Cardiac septum (tissue), 1 donor: ENCODE data around the gene LILRA5. TPM values are rescaled to one million over a fixed set of nuclear protein-coding genes. Genes with fewer than 3 reads are reported as not detected.
"Not testable (repeated sequence)": the region's sequence is repeated elsewhere in the genome, so short reads cannot be mapped to it uniquely, and the experiment has no call there.

ENCODE experiments used
- DNase-seq: peaks from one replicate; pipeline ENCODE4 v3.0.0-alpha.2; 2020; ENCODE audit warnings: low spot score
- intact Hi-C: fragments of 100-400 bp; cut with DNase I; formaldehyde crosslinking; loops from one replicate; pipeline ENCODE4 v1.14.0; 2022
- total RNA-seq: library from RNA; stranded (reverse); fragmentation: NEBNext Ultra II Directional; extraction: Animal tissue kit (Norgen Biotek cat#: 25700); gene quantifications from one replicate; pipeline ENCODE4 v1.2.1, GENCODE V29; 2021
- donor health status: DM: no; HTN: no; CAD: no.

Gene LILRA5
- total RNA-seq, 1 donor from 2014 or later: 2.1 TPM

DNA sequence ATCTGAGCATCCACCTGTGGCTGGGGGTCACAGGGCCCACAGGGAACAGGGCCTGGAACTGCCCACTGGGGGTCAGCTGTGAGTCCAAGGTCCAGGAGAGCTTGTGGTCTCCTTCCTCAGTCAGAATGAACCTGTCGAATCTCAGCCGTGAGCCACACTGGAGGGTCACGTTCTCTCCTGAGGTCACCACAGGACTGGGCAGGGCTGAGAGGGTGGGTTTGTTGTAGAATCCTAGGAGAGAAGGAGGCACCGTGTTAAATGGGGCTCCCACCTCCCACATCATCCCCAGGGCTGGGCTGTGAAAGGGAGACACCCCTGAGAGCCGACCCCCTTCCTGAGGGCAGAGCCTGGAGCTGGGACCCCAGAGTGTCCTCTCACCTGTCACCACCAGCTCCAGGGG, 1.5 kb downstream of the LILRA5 start:
- no peak for DNase-seq
- intact Hi-C loops: no loop called here

DNA sequence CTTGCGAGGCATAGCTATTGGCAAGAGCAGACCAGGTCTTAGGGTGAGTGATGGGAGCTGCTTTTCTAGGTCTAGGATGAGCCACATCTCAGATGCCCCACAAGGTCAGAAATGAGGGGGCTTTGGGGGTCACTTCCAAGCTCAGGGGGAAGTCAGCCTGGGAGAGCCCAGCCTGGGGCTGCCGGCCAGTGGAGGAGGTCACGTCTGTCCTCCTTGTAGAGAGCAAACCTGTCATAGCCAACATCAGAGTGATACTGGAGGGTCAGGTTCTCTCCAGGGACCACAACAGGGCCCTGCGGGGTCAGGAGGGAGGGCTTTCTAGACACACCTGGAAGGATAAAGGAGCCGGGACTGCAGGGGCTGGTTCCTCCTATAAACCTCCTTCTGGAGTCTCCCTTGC, 2.4 kb downstream of the LILRA5 start:
- intact Hi-C loops: no loop called here
- no peak for DNase-seq

DNA sequence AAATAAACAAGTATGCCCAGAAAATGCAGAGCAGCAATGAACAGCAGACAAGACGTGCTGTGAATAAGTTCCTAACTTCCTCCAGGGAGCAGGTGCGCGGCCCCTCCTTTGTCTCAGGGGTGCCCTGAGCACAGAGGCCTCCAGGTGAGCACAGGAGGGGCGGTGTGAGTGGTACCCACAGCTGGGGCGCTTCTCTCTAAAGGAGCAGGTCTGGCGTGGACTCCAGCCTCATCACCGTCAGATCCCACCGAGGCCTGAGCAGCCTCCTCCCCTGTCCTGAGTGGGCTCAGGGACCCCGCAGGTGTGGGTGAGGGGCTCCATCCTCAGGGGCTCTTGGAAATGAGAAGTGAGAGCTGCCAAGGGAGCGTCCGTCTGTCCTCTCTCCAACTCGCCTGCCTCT, 3.2 kb downstream of the LILRA5 start:
- intact Hi-C loops: no loop called here
- DNase-seq: no peak

DNA sequence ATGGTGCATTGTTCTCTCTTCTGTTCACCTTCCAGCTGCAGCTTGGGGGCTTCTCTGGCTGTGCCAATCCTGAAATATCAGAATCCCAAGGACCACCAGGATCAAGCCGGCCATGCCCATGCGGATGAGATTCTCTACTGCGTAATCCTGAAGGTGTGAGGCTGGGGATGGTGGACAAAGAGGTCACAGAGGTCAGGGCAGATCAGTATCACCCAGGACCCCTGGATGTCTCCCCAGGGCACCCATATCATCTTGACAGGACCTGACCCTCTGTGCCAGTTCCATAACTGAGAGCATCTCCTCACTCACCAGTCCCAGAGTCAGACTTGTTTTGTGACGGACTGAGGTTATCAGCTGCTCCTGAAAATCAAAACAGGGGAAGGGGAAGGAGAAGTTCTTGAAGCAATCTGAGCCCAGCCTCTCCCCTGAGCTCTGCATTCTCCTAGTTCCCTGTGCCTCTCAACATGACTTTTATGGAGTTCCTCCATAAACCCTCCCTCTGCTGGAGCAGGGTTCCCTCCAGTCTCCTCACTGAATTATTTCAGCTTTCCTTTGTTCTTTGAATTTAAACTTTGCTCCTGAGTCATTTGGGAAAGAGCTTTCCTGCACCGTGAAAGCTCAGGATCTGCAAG, 5.5 kb downstream of the LILRA5 start:
- intact Hi-C loops: no loop called here

DNA sequence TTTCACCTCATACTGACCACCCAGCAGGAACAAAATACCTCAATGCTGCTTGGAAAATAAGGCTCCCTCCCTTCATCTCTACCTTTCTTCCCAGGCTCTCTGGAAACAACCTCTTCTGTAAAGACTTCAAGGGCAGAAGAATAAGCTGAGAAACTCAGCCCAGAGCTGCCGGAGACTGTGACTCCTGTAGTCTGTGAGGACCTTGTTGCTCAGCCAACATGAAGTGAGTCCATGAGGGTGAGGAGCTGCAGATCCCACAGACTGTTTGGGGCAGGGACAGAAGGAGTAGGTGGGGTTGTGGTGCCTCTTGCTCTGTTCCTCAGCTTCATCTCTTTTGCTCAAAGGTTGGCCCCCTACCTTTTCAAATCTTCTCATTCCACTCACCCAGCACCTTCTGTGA, 7.8 kb downstream of the LILRA5 start:
- intact Hi-C loops: no loop called here
- DNase-seq: no peak

More for the DNA sequence above, 5.5 kb downstream of the LILRA5 start:
- DNase-seq: no peak

DNA sequence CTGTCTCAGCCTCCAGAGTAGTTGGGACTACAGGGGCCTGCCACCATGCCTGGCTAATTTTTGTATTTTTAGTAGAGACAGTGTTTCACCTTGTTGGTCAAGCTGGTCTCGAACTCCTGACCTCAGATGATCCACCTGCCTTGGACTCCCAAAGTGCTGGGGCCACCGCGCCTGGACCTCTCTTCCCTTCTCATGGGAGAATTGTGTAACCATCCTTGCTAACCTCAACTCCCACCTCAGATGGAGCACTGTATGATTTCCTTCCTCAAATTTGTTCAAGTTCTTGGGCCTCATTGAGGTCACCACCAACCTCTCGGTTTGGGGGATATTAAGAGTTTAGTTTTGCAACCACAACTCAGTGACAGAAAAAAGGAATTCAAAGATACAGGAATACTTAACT, 10.7 kb downstream of the LILRA5 start:
- DNase-seq: no peak
- intact Hi-C loops: no loop called here

DNA sequence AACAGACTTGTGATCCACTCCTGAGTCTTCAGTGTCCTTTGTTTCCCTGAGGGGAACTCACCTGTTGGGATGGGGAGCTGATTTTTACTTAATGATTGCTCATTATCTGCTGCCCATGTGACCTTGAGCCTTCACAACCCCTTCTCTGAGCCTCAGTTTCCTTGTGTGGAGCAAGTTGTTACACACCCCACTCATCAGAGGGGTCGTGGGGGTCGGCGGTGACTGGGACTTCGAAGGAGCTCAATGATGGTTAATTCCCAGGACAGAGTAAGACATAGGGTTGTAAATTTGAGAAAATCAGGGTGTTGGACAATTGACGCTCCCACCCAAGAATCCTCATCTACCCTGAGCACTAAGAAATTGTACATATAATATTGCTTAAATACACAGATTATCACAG, 13.5 kb downstream of the LILRA5 start:
- no peak for DNase-seq
- intact Hi-C loops: loop anchor here (5.0 kb wide), 1 partner anchor 278 kb away; no protein-coding TSS in a partner anchor

DNA sequence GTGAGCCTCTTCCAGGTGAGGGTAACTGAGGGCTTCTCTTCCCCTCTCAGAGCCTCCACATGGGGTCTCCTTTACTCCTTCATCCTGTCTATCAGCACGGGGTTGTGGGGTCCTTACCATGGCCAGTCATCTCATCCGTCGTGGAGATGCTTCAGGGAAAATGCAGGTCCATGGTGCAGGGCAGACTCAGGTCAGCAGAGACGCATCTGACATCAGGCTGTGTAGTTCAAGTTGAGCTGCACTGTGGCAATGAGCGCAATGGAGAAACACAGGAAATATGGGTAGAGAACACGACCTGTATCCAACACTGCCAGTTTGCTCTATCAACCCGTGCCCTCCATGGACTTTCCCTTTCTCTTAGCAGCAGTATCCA, 13.9 kb downstream of the LILRA5 start:
- intact Hi-C loops: loop anchor here (5.0 kb wide), 1 partner anchor 278 kb away; no protein-coding TSS in a partner anchor
- no peak for DNase-seq

DNA sequence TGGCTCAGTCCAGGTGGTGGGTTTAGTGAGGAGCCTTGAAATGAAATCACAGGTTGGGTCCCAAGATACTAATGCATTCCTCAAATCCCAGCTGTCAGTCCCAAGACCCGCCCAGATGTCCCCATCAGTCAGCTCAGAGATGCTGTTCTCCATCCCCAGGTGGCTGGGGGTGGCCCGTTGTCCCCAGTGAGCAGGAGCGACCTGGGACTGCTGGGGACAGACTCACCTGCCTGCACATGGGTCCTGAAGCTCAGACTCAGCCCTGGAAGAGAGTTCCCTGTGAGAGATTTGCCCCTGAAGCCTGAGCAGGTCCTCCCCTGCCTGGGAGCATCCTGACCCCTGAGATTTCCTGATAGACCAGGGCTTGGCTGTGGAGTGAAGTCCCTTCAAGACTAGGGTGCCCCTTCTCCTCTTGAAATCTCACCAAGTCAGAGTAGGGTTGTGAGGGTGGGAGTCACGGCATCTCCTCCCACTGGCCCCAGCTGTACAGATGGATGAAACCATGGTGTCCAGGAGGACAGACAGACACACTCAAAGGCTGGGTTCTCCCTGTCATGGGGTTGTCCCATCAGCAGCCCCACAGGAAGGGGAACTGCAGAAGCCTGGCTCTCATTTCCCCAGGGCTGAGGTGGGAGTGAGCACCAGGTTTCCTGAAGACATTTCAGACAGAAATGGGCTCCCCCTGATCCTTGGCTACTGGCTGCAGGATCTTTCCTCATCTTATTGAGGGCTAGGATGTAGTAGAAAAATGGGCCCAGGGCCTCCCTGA, 14.4 kb downstream of the LILRA5 start:
- intact Hi-C loops: loop anchor here (5.0 kb wide), 1 partner anchor 279 kb away; no protein-coding TSS in a partner anchor

DNA sequence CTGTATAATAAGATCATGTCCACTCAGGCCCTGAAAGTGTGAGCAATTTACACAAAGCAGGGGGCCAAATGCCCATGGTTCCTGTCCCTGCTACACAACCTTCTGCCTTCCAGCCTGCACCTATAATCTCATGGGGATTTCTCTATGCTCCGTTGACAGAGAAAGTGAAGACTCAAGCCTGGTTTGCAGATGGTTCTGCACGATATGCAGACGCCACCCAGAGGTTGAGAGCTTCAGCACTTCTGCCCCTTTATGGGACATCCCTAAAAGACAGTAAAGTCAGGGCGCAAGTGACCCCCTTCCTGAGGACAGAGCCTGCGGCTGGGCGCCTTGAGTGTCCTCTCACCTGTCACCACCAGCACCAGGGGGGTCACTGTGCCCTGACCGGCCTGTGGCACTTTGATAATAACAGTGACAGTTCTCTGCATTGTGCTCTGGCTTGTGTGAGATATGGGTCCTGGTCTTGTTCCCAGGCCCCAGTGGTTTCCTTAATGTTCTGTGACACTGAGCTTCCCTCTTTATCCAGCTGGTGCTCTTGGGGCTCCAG, 15.1 kb downstream of the LILRA5 start:
- no peak for DNase-seq
- intact Hi-C loops: loop anchor here (5.0 kb wide), 1 partner anchor 279 kb away; no protein-coding TSS in a partner anchor

More for the DNA sequence above, 14.4 kb downstream of the LILRA5 start:
- no peak for DNase-seq

DNA sequence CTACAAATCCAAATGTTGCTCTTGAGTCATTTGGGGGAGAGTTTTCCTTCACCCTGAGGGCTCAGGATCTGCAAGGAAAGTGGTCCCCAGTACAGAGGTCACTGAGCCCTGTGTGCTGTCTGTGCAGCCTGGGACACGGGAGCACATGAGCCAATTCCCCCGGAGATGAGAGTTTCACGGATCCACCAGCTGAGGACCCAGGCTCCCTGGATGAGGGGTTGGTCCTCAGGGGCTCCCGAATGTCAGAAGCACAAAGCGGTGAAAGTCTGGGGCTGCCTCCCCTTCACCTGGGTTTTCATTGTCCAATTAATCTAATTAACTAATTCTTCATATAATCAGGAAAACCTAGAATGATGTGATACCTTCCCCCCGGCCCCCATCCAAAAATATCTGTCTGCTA, 18.4 kb downstream of the LILRA5 start:
- intact Hi-C loops: no loop called here
- DNase-seq: no peak

DNA sequence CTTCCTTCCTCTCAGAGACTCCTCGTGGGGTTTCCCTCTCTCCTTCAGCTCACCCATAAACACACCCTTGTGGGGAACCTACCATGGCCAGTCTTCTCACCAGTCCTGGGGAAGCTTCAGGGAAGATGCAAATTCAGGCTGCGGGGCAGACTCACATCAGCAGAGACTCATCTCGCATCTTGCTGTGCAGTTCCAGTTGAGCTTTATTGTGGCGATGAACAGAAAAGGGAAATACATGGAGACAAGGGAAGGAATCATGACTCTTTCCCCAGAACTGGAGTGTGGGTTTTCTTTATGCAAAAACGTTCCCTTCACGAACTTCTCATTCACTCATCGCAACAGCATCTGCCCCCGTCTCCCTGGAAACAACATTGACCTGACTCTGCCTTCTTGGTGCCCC, 23.8 kb downstream of the LILRA5 start:
- DNase-seq, intact Hi-C loops: not testable (repeated sequence)

DNA sequence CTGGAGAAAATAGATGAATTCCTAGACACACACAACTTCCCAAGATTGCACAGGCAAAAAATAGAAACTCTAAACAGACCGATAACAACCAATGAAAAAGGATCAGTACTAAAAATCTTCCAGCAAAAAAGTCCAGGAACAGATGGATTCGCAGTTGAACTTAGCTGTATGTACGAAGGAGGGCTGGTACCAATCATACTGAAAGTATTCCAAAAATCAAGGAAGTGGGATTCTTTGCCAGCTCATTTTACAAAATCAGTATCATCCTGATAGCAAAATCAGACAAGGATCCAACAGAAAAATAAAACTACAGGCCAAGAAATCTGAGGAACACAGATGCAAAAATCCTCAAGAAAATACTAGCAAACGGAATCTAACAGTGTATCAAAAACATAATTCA, 25.5 kb downstream of the LILRA5 start:
- intact Hi-C loops: no loop called here

DNA sequence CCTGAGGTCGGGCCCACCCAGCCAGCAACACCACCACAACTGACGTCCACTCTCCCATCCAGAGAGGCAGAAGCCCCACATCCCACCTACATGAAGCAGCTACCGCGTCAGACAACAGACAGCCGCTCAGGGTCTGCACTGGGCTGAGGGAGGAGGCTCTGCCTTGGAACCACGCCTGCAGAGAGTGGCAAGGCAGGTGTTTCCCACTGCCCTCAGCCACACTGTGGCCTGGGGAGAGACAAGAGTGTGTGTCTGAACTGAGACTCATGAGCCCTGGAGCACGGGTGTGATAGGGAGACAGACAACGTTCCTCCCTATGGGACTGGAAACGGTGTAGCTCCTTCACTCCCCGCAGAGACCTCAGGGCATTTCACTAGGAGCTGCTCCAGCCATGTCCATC, 26.7 kb downstream of the LILRA5 start:
- DNase-seq, intact Hi-C loops: not testable (repeated sequence)

More for the DNA sequence above, 25.5 kb downstream of the LILRA5 start:
- no peak for DNase-seq

DNA sequence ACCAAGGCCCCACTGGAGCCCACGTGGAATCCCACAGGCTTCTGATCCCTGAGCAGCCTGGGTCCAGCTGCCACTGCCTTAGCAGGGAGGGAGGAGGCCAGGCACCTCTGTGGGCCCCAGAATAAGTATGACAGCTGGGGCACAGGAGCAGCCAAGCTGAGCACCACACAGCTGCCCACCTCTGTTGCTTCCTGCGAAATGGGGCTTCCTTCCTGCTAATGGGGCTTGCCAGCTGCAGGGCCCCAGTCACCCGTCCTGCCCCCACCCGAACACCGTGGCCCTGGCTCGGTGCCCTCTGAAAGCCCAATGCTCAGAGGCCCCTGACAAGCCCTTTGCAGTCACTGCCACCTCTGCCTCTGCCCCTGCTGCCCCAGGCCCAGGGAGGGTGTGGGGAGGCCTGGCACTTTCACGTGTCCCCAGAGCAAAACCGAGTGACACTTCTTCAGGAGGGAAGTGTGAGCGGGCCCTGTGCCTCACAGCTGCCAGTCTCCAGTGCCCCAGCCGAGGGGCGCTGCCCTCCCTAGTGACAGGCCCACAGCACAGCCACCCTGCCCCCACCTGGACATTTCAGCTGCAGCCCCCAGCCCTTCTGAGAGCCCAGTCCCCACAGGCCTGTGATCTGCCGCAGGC, 27.4 kb downstream of the LILRA5 start:
- DNase-seq, intact Hi-C loops: not testable (repeated sequence)

DNA sequence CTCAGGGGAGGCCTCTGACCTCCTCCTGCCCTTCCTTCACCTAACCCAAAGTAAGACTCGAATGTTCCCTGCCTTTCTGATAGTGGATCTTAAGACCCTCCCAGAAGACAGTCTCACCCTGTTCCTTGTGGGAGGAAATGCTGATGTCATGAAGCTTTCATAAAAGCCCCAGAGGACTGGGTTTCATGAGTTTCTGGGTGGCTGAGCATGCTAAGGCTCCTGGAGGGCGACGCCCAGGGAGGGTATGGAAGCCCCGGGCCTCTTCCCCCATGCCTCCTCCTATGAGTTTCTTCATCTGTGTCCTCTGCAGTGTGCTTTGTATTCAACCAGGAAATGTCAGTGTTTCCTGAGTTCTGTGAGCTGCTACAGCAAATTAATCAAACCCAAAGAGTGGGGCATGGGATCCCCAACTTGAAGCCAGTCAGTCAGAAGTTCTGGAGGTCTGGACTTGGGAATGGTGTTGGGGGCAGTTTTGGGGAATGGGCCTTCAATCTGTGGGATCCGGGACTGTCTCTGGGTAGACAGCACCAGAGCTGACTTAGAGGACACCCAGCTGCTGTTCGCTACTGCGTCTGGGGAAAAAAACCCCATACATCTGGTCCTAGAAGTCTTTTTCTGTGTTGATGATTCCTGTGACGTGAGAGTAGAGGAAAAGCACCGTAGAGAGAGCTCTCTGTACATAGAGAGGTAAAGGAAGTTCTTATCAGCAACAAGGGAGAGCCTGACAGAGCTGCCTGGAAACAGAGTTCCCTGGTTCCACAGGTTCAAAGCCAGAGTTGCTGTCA, 30.1 kb downstream of the LILRA5 start:
- no peak for DNase-seq
- intact Hi-C loops: no loop called here

DNA sequence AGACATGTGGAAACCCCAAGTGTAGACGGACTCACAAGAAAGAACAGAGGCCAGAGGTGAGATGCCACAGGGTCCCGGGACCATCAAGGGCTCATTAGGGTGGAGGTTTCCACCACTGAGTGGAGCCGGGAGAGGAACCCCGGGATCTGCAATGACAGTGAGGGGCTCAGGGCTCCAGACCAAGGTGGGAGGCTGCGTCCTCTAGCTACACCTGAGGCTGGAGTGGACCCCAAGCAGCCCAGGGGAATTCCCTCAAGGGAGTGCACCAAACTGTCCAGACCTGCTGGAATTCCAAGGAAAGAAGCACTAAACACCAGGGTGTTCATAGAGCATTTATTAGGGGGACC, 31.3 kb downstream of the LILRA5 start:
- intact Hi-C loops, DNase-seq: not testable (repeated sequence)

DNA sequence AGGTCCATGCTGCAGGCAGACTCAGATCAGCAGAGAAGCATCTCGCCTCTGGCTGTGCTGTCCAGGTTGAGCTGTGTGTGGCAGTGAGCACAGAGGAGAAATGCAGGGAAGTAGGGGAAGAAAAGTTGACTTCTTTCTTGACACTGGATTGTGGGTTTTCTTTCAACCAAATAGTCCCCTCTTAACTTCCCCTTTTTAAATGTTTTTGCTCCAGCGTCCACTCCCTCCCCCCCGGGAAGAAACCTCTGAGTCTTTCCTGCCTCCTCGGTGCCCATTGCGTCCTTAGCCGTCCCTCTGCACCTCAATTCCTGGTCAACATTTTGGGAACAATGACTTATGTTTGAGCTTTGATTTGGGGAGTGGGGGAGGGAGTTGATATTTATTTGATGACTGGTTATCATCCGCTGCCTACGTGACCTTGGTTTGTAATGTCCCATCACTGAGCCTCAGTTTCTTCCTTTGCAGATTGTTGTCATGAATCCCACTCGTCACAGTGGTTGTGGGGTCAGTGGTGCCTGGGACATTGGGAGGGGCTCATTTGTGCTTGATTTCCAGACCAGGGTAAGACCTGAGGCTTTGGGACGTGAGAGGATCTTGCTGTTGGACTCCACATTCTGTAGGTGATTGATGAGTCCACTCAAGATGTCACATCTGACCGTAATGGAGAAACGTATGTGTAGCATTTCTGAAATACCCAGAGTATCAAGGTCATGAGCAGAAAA, 31.8 kb downstream of the LILRA5 start, which contains the start of gene LILRB2:
LILRB2 (minus strand) TSS at position 104 of the 722 bp plus-strand sequence. CDS start 614 bp downstream, outside the sequence.
- no peak for DNase-seq
- intact Hi-C loops: no loop called here

DNA sequence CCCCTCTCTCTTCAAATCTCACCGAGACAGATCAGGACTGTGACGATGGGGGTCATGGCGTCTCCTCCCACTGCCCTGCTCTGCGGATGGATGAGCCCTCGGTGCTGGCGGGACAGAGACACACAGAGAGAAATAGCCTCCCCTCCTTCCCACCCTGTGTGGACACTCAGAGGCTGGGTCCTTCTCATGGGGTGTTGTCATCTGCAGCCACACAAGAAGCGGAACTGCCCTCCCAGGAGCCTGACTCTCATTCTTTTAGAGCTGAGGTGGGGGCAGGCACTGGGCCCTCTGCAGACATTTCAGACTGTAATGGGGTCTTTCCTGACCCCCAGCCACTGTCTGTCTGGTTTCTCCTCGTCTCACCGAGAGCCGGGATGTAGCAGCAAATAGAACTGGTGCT, 32.5 kb downstream of the LILRA5 start:
- DNase-seq, intact Hi-C loops: not testable (repeated sequence)
